NCI-H510A treated with DMSO at 0.1 percent for 48 hours (cell line): ENCODE data around the gene MLH3.

Source experiments
- DNase-seq: peaks from one replicate; lab custom pipeline; 2025; lab: John Stamatoyannopoulos, UW

Gene MLH3

DNA sequence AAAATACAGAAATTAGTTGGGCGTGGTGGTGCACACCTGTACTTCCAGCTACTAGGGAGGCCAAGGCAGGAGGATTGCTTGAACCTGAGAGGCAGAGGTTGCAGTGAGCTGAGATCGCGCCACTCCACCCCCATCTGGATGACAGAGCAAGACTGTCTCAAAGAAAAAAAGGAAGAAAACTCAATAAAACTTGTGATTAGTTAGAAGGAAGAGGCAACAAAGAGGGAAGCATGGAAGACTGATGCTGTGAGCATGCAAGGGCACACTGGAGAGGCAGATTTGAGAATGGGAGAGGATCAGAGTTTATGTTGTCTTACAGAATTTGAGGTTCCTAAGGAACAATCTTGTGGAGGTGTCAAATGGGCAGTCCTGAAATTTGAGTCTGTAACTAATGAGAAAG lies 15.4 kb upstream of the MLH3 start:
- no peak for DNase-seq

GRCh38 chr14:75064205-75064567 lies 12.9 kb upstream of the MLH3 start:
- no peak for DNase-seq

DNA sequence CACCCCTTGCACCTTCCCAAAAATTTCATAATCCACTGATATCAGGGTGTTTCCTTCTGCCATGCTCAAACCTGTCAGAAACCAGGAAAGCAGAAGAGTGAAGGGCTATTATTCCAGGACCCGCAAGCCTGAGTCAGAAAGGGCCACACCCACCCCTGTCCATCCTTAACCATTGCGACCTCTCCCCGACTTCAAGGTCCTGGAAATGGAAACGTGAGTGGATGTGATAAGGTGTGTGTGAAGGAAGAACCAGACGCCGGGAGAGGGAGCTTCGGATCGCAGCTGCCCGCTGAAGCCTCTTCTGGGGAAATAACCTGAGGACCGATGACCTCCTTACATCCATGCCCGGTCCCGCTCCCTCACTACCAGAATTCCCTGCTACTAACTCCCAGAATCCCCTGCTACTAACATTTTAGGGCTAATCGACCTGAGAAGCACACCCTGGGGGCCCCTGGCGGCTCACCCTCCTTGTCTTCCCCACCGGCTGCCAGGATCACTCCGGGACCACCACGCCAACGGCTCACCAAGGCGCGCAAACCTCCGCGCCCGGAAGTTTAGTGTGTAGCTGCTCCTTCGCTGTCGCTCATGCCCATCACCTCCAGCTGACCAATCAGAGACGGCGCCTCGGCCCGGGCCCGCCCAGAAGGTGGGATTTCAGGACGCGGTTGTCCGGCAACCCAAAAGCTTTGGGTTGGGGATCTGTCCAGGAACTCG lies 12.4 kb upstream of the MLH3 start, which contains the start of gene ACYP1:
ACYP1 (minus strand) TSS at position 534 of the 714 bp plus-strand sequence; CDS start at position 63, 471 bp downstream.
- peak; percentile 91 for DNase-seq

DNA sequence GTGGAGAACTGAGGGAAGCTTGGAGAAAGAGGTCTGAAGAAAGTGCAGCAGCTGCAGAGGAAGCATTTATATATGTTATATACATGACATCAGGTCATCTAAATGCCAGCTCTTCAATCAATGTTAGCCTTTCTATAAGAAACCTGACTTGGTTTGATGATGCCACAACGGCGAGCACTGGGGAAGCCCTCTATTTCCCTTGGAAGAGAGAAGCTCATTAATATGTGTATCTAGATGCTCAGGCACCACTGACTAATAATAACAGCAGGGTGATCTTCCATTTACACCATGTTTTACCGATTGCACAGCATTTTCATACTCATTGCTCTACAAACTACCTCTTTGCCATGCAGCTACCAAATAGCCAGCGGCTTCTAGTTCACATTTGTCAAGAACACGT lies 11.7 kb upstream of the MLH3 start:
- peak; percentile 11 for DNase-seq

GRCh38 chr14:75060420-75060819 lies 9.2 kb upstream of the MLH3 start:
- DNase-seq: no peak

- no peak for DNase-seq
Observed at GRCh38 chr14:75059642-75060041, 8.4 kb upstream of the MLH3 start.

- no peak for DNase-seq
Observed at GRCh38 chr14:75054421-75054820, 3.2 kb upstream of the MLH3 start.

- no peak for DNase-seq
Observed at GRCh38 chr14:75053396-75054291, 2.4 kb upstream of the MLH3 start.

GRCh38 chr14:75051556-75051899 lies 261 bp upstream of the MLH3 start:
- DNase-seq: no peak

GRCh38 chr14:75049731-75050201 lies 1.5 kb downstream of the MLH3 start:
- DNase-seq: no peak

- no peak for DNase-seq
Observed at GRCh38 chr14:75049136-75049535, 2.1 kb downstream of the MLH3 start.

DNA sequence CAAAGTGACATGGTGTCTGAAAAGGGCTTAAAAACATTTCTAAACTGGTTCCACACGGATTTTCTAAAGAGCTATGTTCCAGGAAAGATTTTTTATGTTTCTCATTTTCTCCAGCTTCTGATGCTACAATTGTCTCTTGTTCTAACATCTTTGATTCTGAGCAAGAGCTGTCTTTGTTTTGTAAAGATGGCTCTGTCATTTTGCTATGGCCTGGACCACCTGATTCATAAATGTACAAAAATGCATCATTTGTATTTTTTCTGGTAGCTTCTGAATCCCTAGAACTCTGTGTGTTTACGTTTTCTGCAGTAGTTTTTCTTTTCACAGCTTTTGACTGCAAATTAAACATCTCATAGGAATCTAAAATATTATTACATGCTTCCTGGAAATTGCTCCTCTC lies 3.2 kb downstream of the MLH3 start:
- no peak for DNase-seq

DNA sequence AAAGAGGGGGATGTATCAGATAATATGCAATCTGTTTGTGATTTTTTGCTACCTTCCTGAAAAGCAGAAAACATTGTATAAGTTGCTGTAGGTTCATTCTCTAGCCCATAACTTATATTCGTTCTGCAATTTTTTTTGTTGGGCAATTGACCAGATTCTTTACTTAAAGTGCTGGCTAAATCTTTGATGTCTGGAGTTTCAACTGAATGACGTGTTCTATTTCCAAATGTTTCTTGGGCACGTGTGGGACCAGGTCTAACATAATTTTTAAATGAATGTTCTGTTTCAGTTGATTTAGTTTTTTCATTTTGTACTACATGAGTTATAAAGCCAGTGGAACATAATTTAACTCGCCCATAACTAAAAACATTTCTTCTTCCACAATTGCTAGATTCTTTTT lies 3.8 kb downstream of the MLH3 start:
- DNase-seq: no peak

DNA sequence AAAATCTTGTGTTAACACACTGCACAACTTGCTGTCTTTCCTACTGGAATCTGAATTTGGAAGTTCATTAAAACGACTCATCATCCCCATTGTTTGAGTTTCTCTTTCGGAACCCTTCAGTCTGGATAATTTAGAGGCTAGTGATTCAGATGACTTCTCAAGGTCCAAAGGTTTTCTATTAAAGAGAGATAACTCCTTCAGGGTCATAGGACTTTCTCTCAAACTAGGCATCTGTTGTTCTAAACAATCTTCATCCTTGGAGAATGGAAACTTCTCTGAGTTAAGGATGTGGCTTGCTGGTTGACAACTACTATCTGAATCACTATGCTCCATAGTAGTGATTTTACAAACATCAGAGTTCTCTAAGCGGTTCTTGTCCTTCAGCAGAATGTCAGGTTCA lies 4.4 kb downstream of the MLH3 start:
- no peak for DNase-seq

DNA sequence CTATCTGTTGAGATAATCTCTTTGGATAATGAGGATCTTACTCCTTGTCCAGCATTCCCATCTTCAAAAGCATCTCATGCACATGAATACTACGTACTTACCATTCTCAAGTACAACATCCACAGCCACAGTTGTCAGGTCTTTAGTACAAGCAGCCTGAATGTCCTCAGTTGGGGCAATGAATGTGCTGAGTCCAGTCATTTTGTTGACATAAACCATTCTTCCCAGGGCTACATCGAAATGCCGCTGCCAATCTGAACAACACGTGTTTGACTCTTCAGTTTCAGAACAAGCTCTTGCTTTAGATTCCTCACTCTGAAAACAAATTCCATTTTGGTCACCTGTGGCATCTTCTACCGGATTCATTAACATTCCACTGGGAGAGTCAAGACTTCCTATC lies 5.0 kb downstream of the MLH3 start:
- DNase-seq: no peak

- no peak for DNase-seq
Observed at GRCh38 chr14:75044752-75045151, 6.5 kb downstream of the MLH3 start.

GRCh38 chr14:75044322-75044721 lies 6.9 kb downstream of the MLH3 start:
- no peak for DNase-seq

GRCh38 chr14:75042035-75042434 lies 9.2 kb downstream of the MLH3 start:
- DNase-seq: no peak

DNA sequence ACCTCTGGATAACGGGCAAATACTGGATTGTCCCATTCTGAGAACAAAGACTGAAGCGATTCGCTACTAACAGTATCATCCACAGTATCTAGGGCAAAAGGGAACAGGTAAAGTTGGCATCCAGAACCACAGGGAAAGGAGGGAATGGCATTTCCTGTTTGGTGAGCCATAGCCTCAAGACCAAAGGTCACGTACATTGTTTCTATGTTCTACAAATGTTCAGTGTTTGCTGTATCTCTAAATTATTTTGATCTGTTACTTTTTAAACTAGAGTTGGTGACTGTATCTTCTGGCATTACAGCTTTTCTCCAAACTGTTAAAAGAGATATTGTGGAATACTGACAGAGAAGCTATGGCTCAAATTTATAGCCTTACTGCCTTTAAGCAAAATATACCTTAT lies 9.7 kb downstream of the MLH3 start:
- DNase-seq: no peak

DNA sequence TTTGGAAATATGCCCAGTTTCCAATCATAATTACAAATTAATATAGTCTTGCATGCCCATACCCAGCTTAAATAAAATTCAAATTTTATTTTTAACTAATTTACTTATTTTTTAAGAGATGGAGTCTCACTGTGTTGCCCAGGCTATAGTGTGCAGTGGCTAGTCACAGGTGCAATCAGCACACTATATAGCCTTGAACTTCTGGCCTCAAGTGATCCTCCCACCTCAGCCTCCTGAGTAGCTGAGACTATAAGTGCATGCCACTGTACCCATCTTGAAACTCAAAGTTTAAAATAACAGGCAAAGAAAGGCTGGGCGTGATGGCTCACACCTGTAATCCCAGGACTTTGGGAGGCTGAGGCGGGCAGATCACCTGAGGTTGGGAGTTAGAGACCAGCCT lies 10.3 kb downstream of the MLH3 start:
- no peak for DNase-seq

DNA sequence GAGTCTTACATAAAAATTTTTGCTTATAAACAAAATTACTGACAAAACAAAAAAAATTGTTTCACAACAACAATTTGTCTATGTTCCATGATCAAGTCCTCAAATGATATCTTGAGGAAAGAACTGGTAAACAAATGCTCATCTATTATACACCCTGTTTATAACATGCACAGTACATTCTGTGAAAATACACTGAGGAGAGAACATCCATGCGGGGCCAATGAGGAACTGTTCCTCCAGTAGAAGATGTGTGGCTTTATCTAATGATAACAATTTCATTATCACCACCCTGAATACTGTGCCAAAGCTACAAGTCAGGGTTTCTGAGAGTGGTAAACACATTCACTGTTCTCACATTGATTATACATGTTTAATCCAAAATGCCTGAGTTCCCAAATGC lies 10.8 kb downstream of the MLH3 start:
- no peak for DNase-seq

GRCh38 chr14:75032939-75033338 lies 18.3 kb downstream of the MLH3 start:
- DNase-seq: no peak

- DNase-seq: no peak
Observed at GRCh38 chr14:75030147-75030546, 21.1 kb downstream of the MLH3 start.
